Neural cell (in vitro differentiated cells): ENCODE results near the gene RIN2.

Experiments
- EP300 ChIP-seq: fragments of 450-650 bp; conservative IDR thresholded peaks from 2 replicates; pipeline ENCODE4 v1.6.1; 2014; ENCODE audit warnings: antibody characterized with exemption, mild to moderate bottlenecking, moderate library complexity; ENCODE audit not compliant: poor library complexity, severe bottlenecking
- EZH2 ChIP-seq: fragments of 200-600, 300-800 bp; shearing (Covaris generic), sonication (generic); IDR thresholded peaks from 2 replicates; pipeline ENCODE4 v1.6.1; 2014; ENCODE audit warnings: antibody characterized with exemption, low read length, borderline replicate concordance, mild to moderate bottlenecking; ENCODE audit not compliant: insufficient read depth, poor library complexity, severe bottlenecking
- MXI1 ChIP-seq: fragments of 450-650 bp; conservative IDR thresholded peaks from 2 replicates; pipeline ENCODE4 v1.6.1; 2014; ENCODE audit warnings: antibody characterized with exemption, mild to moderate bottlenecking; ENCODE audit not compliant: poor library complexity, severe bottlenecking
- POLR2AphosphoS5 ChIP-seq: IDR thresholded peaks from 2 replicates; pipeline ENCODE4 v1.6.1; 2012
- RAD21 ChIP-seq: fragments of 450-650 bp; conservative IDR thresholded peaks from 2 replicates; pipeline ENCODE4 v1.6.1; 2014; ENCODE audit warnings: antibody characterized with exemption, mild to moderate bottlenecking, moderate library complexity
- REST ChIP-seq: IDR thresholded peaks from 2 replicates; pipeline ENCODE4 v1.6.1; 2012; ENCODE audit warnings: borderline replicate concordance
- SMC3 ChIP-seq: fragments of 450-650 bp; conservative IDR thresholded peaks from 2 replicates; pipeline ENCODE4 v1.6.1; 2014; ENCODE audit warnings: antibody characterized with exemption, mild to moderate bottlenecking, moderate library complexity; ENCODE audit not compliant: poor library complexity
- TAF1 ChIP-seq: IDR thresholded peaks from 2 replicates; pipeline ENCODE4 v1.6.1; 2012; ENCODE audit warnings: low read depth
- TF ChIP-seq, protein P1 (sequence below): fragments of 450-650 bp; IDR thresholded peaks from 2 replicates; pipeline ENCODE4 v1.5.1; 2014; ENCODE audit warnings: antibody characterized with exemption, mild to moderate bottlenecking, moderate library complexity; ENCODE audit not compliant: poor library complexity, severe bottlenecking

DNA sequence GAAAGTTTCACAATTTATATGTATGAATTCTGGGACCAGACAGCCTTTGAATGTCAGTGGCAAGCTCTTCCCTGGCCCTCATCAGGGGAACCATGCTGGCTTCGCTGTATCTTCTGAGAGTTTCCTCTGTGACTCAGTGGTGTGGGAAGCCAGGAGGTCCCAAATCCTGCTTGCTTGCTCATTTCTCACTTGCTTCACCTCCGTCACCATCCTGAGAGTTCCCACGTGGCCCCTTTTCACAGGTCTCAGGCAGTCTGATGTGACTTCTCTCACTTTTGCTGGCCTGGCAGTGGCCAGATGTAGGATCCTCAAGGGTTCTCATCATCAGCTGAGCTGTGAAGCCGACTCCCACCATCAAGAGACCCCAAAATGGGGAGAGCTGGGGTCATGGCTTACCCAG lies 28.4 kb upstream of the RIN2 start:
- TF ChIP-seq RAD21 (no peak), EP300 (no peak), POLR2AphosphoS5 (no peak), MXI1 (no peak), EZH2 (no peak), TAF1 (no peak), REST (no peak), SMC3 (no peak)
- TF ChIP-seq, protein P1, sequence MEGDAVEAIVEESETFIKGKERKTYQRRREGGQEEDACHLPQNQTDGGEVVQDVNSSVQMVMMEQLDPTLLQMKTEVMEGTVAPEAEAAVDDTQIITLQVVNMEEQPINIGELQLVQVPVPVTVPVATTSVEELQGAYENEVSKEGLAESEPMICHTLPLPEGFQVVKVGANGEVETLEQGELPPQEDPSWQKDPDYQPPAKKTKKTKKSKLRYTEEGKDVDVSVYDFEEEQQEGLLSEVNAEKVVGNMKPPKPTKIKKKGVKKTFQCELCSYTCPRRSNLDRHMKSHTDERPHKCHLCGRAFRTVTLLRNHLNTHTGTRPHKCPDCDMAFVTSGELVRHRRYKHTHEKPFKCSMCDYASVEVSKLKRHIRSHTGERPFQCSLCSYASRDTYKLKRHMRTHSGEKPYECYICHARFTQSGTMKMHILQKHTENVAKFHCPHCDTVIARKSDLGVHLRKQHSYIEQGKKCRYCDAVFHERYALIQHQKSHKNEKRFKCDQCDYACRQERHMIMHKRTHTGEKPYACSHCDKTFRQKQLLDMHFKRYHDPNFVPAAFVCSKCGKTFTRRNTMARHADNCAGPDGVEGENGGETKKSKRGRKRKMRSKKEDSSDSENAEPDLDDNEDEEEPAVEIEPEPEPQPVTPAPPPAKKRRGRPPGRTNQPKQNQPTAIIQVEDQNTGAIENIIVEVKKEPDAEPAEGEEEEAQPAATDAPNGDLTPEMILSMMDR, result no peak
